GM19438 (cell line): ENCODE results near the gene PLEKHA4.
A peak's percentile ranks its signal among the peaks of the same experiment; 100 is the strongest.
"Not testable (repeated sequence)": the region's sequence is repeated elsewhere in the genome, so short reads cannot be mapped to it uniquely, and the experiment has no call there.

ENCODE experiments used
- ATAC-seq: cut with Tn5 transposase; IDR thresholded peaks from one replicate; pipeline ENCODE4 v1.9.1; 2021; ENCODE audit warnings: low read depth; ENCODE audit not compliant: unreplicated experiment

PLEKHA4 gene

DNA sequence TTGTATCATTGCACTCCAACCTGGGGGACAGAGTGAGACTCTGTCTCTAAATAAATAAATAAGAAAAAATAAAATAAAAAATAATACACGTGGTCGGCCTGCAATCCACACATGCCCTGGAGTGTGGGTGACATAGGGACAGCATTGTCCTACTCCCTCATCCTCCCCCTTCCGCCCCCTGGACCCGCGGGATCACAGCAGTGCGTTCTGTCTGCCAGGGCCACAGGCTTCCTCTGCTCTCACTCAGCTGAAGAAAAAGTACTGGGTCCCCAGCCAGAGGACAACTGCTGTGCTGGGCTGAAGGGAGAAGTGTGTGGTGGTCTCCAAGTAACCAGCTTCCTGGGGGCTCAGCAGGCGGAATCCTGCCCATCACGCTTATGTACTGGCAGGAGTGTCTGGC is 63.9 kb downstream of the PLEKHA4 start:
- no peak for ATAC-seq

DNA sequence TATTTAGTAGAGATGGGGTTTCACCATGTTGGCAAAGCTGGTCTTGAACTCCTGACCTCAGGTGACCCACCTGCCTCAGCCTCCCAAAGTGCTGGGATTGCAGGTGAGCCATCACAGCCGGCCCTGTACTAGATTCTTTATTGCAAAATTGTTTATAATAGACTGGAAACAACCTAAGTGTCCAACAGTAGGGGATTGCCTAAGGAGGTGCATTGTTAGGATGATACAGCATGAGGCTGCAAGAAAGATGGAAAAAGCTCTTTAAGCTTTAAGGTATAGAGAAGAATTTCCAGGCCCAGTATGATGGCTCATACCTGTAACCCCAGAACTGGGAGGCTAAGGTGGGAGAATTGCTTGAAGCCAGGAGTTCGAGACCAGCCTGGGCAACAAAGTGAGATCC is 65.8 kb downstream of the PLEKHA4 start:
- no peak for ATAC-seq

GRCh38 chr19:48799358-48800300 is 68.8 kb downstream of the PLEKHA4 start:
- no peak for ATAC-seq

DNA sequence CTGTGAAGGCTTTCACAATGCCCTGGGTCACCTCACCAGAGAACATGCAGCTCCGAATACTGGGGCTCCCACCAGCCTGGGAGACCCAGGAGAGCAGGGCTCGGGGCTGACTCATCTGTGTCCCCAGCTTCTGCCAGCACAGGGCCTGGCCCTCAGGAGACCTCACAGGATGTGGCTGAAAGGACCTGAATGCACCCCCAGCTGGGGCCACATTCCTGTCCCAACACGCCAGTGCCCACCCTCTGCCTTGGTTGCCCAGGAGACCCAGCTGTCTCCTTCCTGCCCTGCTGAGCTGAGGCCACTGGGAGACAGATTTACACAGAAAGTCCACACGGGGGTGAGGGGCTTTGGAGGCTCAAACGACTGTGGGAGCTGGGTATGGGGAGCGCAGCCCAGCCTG is 69.5 kb downstream of the PLEKHA4 start:
- ATAC-seq, result no peak

GRCh38 chr19:48797103-48797502 is 71.3 kb downstream of the PLEKHA4 start:
- no peak for ATAC-seq

DNA sequence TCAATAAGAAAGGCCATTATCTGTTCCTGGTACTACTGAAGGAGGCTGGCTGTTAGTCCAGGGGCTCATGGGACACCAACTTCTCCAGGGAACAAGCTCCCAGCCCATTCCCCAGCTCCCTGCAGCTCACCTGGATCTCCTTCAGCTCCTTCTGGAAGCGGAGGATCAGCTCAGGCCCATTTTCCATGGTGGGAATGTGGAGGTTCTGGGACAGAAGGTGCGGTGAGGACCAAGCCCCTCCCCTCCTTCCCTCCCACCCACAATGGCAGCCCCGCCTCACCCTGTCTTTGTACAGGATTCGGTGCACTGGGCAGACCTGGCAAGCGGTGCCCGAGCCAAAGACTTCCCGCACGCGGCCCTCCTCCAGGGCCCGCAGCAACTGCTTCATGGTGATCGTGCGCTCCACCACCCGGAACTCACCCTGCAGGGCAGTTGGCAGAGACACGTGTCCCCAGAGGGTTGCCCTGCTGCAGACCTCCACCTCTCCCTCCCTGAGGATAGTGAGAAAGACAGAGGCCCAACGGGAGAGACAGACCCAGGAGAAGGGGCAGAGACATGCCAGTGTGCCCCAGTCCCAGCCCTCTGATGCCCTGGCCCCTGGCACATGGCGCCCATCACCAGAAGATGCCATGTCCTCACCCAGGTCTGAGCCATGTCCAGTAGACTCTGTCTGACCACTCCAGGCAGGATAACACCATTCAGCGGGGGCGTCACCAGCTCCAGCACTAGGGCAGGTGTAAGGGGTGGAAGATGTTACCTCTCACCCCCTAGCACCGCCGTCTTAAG is 71.9 kb downstream of the PLEKHA4 start:
- ATAC-seq, result no peak

DNA sequence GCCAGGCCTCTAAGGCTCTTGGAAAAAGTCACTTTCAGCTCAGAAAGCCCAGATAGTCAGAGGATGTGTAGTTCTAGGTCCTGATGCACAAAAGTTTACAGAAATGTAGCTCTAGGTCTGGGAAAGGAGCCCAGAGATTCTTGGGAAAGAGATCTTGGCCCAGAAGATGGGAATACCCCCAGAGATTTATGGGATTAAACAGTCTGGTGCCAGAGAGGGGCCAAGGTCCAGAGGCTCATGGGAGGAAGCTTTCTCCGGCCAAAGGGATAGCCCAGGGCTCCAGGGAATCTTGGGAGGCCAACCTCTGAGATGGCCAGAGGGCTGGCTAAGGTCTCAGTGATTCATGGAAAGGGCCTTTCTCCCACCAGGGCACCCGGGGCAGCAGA is 72.7 kb downstream of the PLEKHA4 start:
- ATAC-seq, result no peak

DNA sequence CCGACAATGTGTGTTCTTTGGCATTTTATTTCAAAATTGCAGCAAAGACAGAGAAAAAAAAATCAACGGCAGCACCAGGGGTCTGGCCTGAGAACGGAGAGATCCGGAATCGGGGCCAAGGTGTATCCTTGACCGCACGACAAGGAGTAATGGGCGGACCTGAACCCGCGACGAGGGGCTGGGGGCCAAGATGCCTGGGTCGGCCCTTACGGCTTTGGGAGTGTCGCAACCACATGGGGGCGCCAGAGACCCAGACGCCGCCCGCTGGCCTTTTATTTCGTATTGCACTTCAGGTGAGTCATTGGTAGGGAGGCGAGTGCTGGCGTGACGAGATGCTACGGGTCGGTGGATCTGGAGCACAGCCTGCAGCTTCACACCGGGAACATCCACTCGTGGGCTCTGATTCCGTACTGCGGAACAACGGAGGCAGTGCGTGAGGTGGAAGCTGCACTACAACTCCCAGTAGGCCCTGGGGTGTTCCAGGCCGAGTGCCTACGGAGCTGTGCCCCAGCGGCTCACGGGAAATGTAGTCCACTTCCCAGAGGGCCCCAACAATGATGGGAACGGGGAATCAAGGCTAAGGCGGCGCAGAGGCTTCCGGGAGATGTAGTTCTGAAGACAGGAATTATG is 73.2 kb downstream of the PLEKHA4 start:
- peak; percentile 81 for ATAC-seq

DNA sequence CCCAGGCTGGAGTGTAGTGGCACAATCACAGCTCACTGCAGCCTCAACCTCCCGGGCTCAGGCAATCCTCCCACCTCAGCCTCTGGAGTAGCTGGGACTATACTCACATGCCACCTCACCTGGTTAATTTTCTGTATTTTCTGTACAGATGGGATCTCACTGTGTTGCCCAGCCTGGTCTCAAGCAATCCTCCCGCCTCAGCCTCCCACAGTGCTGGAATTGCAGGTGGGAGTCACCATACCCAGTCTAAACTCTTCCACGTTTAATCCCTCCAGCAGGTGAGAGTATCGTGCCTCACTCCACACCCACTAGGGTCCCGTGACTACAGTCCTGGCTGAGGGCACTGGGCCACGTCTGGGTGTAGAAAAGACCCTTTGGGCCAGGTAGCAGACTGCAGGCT is 74.1 kb downstream of the PLEKHA4 start:
- ATAC-seq, result no peak

DNA sequence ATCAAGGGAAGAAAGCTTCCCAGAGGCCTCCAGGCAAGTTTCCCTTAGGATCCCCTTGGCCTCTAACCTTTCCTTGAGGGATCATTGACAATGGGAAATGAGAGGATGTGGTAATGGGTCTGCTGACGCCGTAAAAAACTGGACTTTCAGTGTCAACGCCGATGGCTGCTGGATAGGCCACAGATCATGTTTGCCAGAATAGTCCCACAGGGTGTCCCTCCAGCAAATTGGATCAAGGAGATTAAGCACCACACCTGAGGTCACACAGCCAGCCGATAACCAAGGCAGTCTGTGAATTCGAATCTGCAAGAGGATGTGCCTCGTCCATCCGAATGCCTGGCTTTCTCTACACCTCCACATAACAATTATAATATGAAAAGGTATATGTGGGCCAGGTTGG is 75.1 kb downstream of the PLEKHA4 start:
- ATAC-seq, result no peak

GRCh38 chr19:48787331-48787730 is 81.1 kb downstream of the PLEKHA4 start:
- not testable (repeated sequence) for ATAC-seq
